ENCODE data around the gene ABCC4.

Gene ABCC4

GRCh38 chr13:95247852-95248251 lies 53.4 kb downstream of the ABCC4 start:
- TF ChIP-seq CTCF (IDR thresholded peaks at IDR 0.05; ENCODE audit: borderline replicate concordance, insufficient read depth, low read depth, low read length) = no peak
- no peak overlapping the region for H3K4me3 ChIP-seq (ENCODE audit: low read depth, low read length)

GRCh38 chr13:95247171-95247570 lies 54.1 kb downstream of the ABCC4 start:
- TF ChIP-seq CTCF (IDR thresholded peaks at IDR 0.05; ENCODE audit: borderline replicate concordance, insufficient read depth, low read depth, low read length) = no peak

GRCh38 chr13:95246292-95247082 lies 54.8 kb downstream of the ABCC4 start:
- no peak for TF ChIP-seq CTCF (IDR thresholded peaks at IDR 0.05; ENCODE audit: borderline replicate concordance, insufficient read depth, low read depth, low read length)
- no peak overlapping the region for H3K4me3 ChIP-seq (ENCODE audit: low read depth, low read length)

More at GRCh38 chr13:95247171-95247570, 54.1 kb downstream of the ABCC4 start:
- no peak overlapping the region for H3K4me3 ChIP-seq (ENCODE audit: low read depth, low read length)

GRCh38 chr13:95245071-95245470 lies 56.2 kb downstream of the ABCC4 start:
- no peak overlapping the region for H3K4me3 ChIP-seq (ENCODE audit: low read depth, low read length)
- TF ChIP-seq CTCF (IDR thresholded peaks at IDR 0.05; ENCODE audit: borderline replicate concordance, insufficient read depth, low read depth, low read length) = no peak

- TF ChIP-seq CTCF (IDR thresholded peaks at IDR 0.05; ENCODE audit: borderline replicate concordance, insufficient read depth, low read depth, low read length) = no peak
Observed at GRCh38 chr13:95243207-95243606, 58.0 kb downstream of the ABCC4 start.

GRCh38 chr13:95241321-95241720 lies 59.9 kb downstream of the ABCC4 start:
- no peak overlapping the region for H3K4me3 ChIP-seq (ENCODE audit: low read depth, low read length)
- TF ChIP-seq CTCF (IDR thresholded peaks at IDR 0.05; ENCODE audit: borderline replicate concordance, insufficient read depth, low read depth, low read length) = no peak

More at GRCh38 chr13:95243207-95243606, 58.0 kb downstream of the ABCC4 start:
- no peak overlapping the region for H3K4me3 ChIP-seq (ENCODE audit: low read depth, low read length)

- no peak overlapping the region for H3K4me3 ChIP-seq (ENCODE audit: low read depth, low read length)
- no peak for TF ChIP-seq CTCF (IDR thresholded peaks at IDR 0.05; ENCODE audit: borderline replicate concordance, insufficient read depth, low read depth, low read length)
Observed at GRCh38 chr13:95239283-95239682, 62.0 kb downstream of the ABCC4 start.

Data from GM12875 (cell line).